Heart right ventricle (tissue), 16 donors: Measurements from ENCODE around the gene KCNK3. TPM values are rescaled to one million over a fixed set of nuclear protein-coding genes. Genes with fewer than 3 reads are reported as not detected.

Experiments used
- ATAC-seq, 8 donors: fragments of 200-7000 bp; cut with Tn5 transposase; one replicate each; pipeline ENCODE4 v1.9.1; 2020; ENCODE audit warnings: mild to moderate bottlenecking in 8 of 8, moderate library complexity in 8 of 8, moderate number of reproducible peaks in 1 of 8
- DNase-seq, 2 donors: peaks; one replicate each; pipeline ENCODE4 v3.0.0-alpha.2; 2020
- H3K27ac ChIP-seq, 10 donors: fragments of 200-600 bp; sonication (generic) in 2 of 10; one replicate each; pipeline versions ENCODE4 v1.5.0 to v1.8.0; 2020 to 2022; ENCODE audit warnings: mild to moderate bottlenecking in 3 of 10
- H3K27me3 ChIP-seq, 7 donors: fragments of 200-600 bp; one replicate each; pipeline ENCODE4 v1.8.0; 2021 to 2022; ENCODE audit warnings: mild to moderate bottlenecking in 2 of 7
- H3K36me3 ChIP-seq, 9 donors: fragments of 200-600 bp; sonication (generic) in 1 of 9; one replicate each; pipeline versions ENCODE4 v1.5.0 to v1.8.0; 2020 to 2022; ENCODE audit warnings: mild to moderate bottlenecking in 2 of 9
- H3K4me1 ChIP-seq, 9 donors: fragments of 200-600 bp; sonication (generic) in 1 of 9; one replicate each; pipeline versions ENCODE4 v1.5.0 to v1.8.0; 2020 to 2022; ENCODE audit warnings: mild to moderate bottlenecking in 4 of 9
- H3K4me3 ChIP-seq, 10 donors: fragments of 200-600 bp; sonication (generic) in 2 of 10; one replicate each; pipeline versions ENCODE4 v1.5.0 to v1.8.0; 2020 to 2022; ENCODE audit warnings: mild to moderate bottlenecking in 7 of 10, moderate library complexity in 2 of 10
- H3K9me3 ChIP-seq, 11 donors: fragments of 200-600 bp in 10 of 11; sonication (generic) in 2 of 11; one replicate each; pipeline versions ENCODE4 v1.5.0 to v1.8.0; 2013 to 2022; ENCODE audit warnings: mild to moderate bottlenecking in 2 of 11, control low read depth in 1 of 11, moderate library complexity in 1 of 11
- whole genome bisulfite sequencing, 2 donors: extraction: QIAGEN DNeasy Blood & Tissue Kit; methylation state at CpG; one replicate each; pipeline ENCODE4 v1.1.7; 2013; ENCODE audit warnings: inconsistent platforms in 1 of 2; 5-methylcytosine and 5-hydroxymethylcytosine counted together
- intact Hi-C, 10 donors: fragments of 100-400 bp; cut with DNase I; formaldehyde crosslinking; loops; one replicate each; pipeline versions ENCODE4 v1.11.1 to v1.14.2; 2022
- polyA plus RNA-seq, 2 donors: library from polyadenylated mRNA; stranded (reverse); fragments of 200-250 nt; gene quantifications; one replicate each; pipeline ENCODE4 v1.2.3, GENCODE V29; 2013
- total RNA-seq, 10 donors: library from RNA; stranded (reverse); fragmentation: NEBNext Ultra II Directional in 3 of 10; extraction: Animal tissue kit (Norgen Biotek cat#: 25700) in 3 of 10; gene quantifications; one replicate each; pipeline versions ENCODE4 v1.2.1 to v1.2.4, GENCODE V29; 2021 to 2023
- TF ChIP-seq, protein P1 (sequence below), 9 donors: fragments of 200-600 bp; sonication (generic) in 2 of 9; IDR thresholded peaks; one replicate each; pipeline versions ENCODE4 v1.5.0 to v1.8.0; 2021 to 2022; ENCODE audit warnings: antibody characterized with exemption in 9 of 9, mild to moderate bottlenecking in 5 of 9, moderate library complexity in 1 of 9
- donor health status: Arrhythmogenic right ventricular cardiomyopathy.
- donor health status: ischemic (EF 13 %, LVEDD 7.1; RV severe dilation, severe dysfunction).
- donor health status: healthy with polysubstance abuse.
- donor health status: DM: no; HTN: yes; CAD: no.
- donor health status: DM: no; HTN: no; CAD: no.
- donor health status: ischemic (EF 25% LVEDD 6.9; RV normal size, moderate dysfunction).
- donor health status: ischemic (EF 25% LVEDD 5.7; RV mildly dilated, moderate dysfunction).
- donor health status: healthy.
- donor health status: DM: yes; HTN: yes; CAD: no.
- donor health status: Ischemic cardiomyopathy.
- donor health status: ischemic (EF 35%, LVEDD 5.7; RV mildly dilated, moderate dysfunction).
- donor health status: nonischemic (EF 11% LVEDD 7.7; RV severe dilation, severe dysfunction).
- donor health status: DM: yes; HTN: yes; CAD: no.
- donor health status: PGD.
- donor health status: ischemic (EF 29% LVEDD 5.4; RV normal size, mild dysfunction).
- donor health status: nonischemic (EF 23%, LVEDD 6.1; RV moderate dilation, normal function).

The KCNK3 gene
- total and polyA plus RNA-seq, 12 donors, result 0.19 to 6.8 (median 0.99) TPM

- intact Hi-C loops, result loop anchor here in 1 of 10 donors (10.0 kb wide), 1 partner anchor 599 kb away; the partner anchor contains the start of genes EIF2B4 and SNX17
- ATAC-seq (no peak), DNase-seq (no peak)
- H3K36me3 ChIP-seq, result peaks cover 0 to 78% (median 52%) of the 10 kb centered on the region in 9 donors
- peaks cover 12 to 34% (median 20%) of the 10 kb centered on the region in 9 donors for H3K4me1 ChIP-seq
- no peaks in the 10 kb centered on the region for H3K9me3 ChIP-seq
- H3K4me3 ChIP-seq, result no peak overlapping the region
- TF ChIP-seq, protein P1, sequence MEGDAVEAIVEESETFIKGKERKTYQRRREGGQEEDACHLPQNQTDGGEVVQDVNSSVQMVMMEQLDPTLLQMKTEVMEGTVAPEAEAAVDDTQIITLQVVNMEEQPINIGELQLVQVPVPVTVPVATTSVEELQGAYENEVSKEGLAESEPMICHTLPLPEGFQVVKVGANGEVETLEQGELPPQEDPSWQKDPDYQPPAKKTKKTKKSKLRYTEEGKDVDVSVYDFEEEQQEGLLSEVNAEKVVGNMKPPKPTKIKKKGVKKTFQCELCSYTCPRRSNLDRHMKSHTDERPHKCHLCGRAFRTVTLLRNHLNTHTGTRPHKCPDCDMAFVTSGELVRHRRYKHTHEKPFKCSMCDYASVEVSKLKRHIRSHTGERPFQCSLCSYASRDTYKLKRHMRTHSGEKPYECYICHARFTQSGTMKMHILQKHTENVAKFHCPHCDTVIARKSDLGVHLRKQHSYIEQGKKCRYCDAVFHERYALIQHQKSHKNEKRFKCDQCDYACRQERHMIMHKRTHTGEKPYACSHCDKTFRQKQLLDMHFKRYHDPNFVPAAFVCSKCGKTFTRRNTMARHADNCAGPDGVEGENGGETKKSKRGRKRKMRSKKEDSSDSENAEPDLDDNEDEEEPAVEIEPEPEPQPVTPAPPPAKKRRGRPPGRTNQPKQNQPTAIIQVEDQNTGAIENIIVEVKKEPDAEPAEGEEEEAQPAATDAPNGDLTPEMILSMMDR (IDR thresholded peaks at IDR 0.05), result no peak
- no peaks in the 10 kb centered on the region for H3K27me3 ChIP-seq
- WGBS, 2 donors, result 95 to 96% methylated on average over 5 of the region's 5 CpGs
- H3K27ac ChIP-seq, result no peak overlapping the region
Observed at GRCh38 chr2:26776195-26776800, 83.8 kb downstream of the KCNK3 start.

GRCh38 chr2:26778098-26778497, 85.6 kb downstream of the KCNK3 start:
- Histone ChIP-seq H3K4me1 (peaks cover 0 to 16% (median 3%) of the 10 kb centered on the region in 9 donors), H3K9me3 (no peaks in the 10 kb centered on the region), H3K36me3 (peaks cover 0 to 82% (median 52%) of the 10 kb centered on the region in 9 donors), H3K27me3 (no peaks in the 10 kb centered on the region), H3K4me3 (no peak overlapping the region), H3K27ac (no peak overlapping the region)
- WGBS, 2 donors, result 95 to 96% methylated on average over 18 of the region's 18 CpGs
- intact Hi-C loops, result loop anchor here in 1 of 10 donors (10.0 kb wide), 1 partner anchor 597 kb away; the partner anchor contains the start of genes EIF2B4 and SNX17
- ATAC-seq (no peak), DNase-seq (no peak)
- TF ChIP-seq, protein P1 (IDR thresholded peaks at IDR 0.05), result no peak

GRCh38 chr2:26778507-26778906, 86.0 kb downstream of the KCNK3 start:
- H3K27ac ChIP-seq, result no peak overlapping the region
- H3K4me1 ChIP-seq, result peaks cover 0 to 12% (median 0%) of the 10 kb centered on the region in 9 donors
- 84 to 93% methylated on average over 3 of the region's 3 CpGs for WGBS, 2 donors
- no peak for ATAC-seq
- TF ChIP-seq, protein P1 (IDR thresholded peaks at IDR 0.05), result no peak
- intact Hi-C loops, result loop anchor here in 1 of 10 donors (10.0 kb wide), 1 partner anchor 596 kb away; the partner anchor contains the start of genes EIF2B4 and SNX17
- DNase-seq, result no peak
- H3K9me3 ChIP-seq, result no peaks in the 10 kb centered on the region
- no peaks in the 10 kb centered on the region for H3K27me3 ChIP-seq
- H3K4me3 ChIP-seq, result no peak overlapping the region
- peaks cover 0 to 82% (median 52%) of the 10 kb centered on the region in 9 donors for H3K36me3 ChIP-seq

DNA sequence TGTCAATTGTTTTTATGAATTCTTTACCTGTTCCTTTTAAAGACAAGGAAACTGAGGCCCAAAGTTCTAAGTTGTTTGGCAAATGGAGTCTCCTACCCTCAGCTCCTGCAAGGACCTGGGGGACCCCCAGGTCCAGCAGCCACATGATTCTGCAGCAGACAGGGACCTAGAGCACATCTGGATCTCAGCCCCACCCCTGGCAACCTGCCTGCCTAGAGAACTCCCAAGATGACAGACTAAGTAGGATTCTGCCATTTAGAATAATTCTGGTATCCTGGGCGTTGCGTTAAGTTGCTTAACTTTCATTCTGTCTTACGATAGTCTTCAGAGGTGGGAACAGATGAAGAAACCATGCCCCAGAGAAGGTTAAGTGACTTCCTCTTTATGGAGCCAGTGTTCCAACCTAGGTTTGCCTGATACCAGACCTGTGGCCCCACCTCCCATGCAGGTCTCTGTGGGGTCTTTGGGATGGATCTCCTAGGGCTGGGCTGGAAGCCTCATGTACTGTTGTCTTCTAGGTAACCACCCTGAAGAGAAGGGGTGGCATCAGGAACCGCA, 87.8 kb downstream of the KCNK3 start:
- intact Hi-C loops, result loop anchor here in 1 of 10 donors (10.0 kb wide), 1 partner anchor 425 kb away; no protein-coding TSS in a partner anchor
- no peak for DNase-seq
- Histone ChIP-seq H3K9me3 (no peaks in the 10 kb centered on the region), H3K27me3 (no peaks in the 10 kb centered on the region), H3K27ac (no peak overlapping the region), H3K4me1 (peaks cover 0 to 6% (median 3%) of the 10 kb centered on the region in 9 donors), H3K4me3 (no peak overlapping the region), H3K36me3 (peaks cover 0 to 65% (median 47%) of the 10 kb centered on the region in 9 donors)
- 95% methylated on average over 4 of the region's 4 CpGs for WGBS, 2 donors
- ATAC-seq, result no peak
- TF ChIP-seq, protein P1 (IDR thresholded peaks at IDR 0.05), result no peak

Other genes with a start within 250 kb of the KCNK3 start
- gene OTOF, start 214.6 kb upstream of the KCNK3 start, total RNA-seq, result under 1 TPM in 3 of 10 donors, not detected in 7; 0.05 to 0.25 (median 0.10) TPM
- under 1 TPM in 1 of 2 donors, not detected in 1; 0.03 TPM for gene OTOF, start 214.6 kb upstream of the KCNK3 start, polyA plus RNA-seq
- not detected for gene CIB4, start 51.4 kb upstream of the KCNK3 start, total RNA-seq
- gene CIB4, start 51.4 kb upstream of the KCNK3 start, polyA plus RNA-seq, result not detected
- 10 to 100 TPM; 17.1 to 36.2 (median 23.0) TPM for gene SLC35F6, start 71.6 kb downstream of the KCNK3 start, total RNA-seq
- gene SLC35F6, start 71.6 kb downstream of the KCNK3 start, polyA plus RNA-seq, result 10 to 100 TPM; 13.2 to 17.2 TPM
- 10 to 100 TPM in 3 of 10 donors, 1 to 10 TPM in 4, under 1 TPM in 1, not detected in 2; 0.30 to 33.1 (median 6.1) TPM for gene CENPA, start 93.3 kb downstream of the KCNK3 start, total RNA-seq
- gene CENPA, start 93.3 kb downstream of the KCNK3 start, polyA plus RNA-seq, result 1 to 10 TPM in 1 of 2 donors, under 1 TPM in 1; 0.25 to 1.5 TPM
- under 1 TPM in 1 of 10 donors, not detected in 9; 0.12 TPM for gene DPYSL5, start 155.4 kb downstream of the KCNK3 start, total RNA-seq
- under 1 TPM in 1 of 2 donors, not detected in 1; 0.01 TPM for gene DPYSL5, start 155.4 kb downstream of the KCNK3 start, polyA plus RNA-seq